ENCODE data around the gene USP34. TPM values are rescaled to one million over a fixed set of nuclear protein-coding genes. Genes with fewer than 3 reads are reported as not detected.

The USP34 gene
- total RNA-seq, 1 experiment from 2014 or later = 101 TPM

- Mint-ChIP-seq H3K36me3 (ENCODE audit: insufficient read depth, unreplicated experiment) (peaks cover 74% of the 10 kb centered on the region), H3K4me3 (ENCODE audit: unreplicated experiment) (no peak overlapping the region), H3K4me1 (ENCODE audit: insufficient read depth, unreplicated experiment) (peaks cover 5% of the 10 kb centered on the region), H3K9me3 (ENCODE audit: unreplicated experiment) (no peaks in the 10 kb centered on the region), H3K27me3 (ENCODE audit: insufficient read depth, unreplicated experiment) (no peaks in the 10 kb centered on the region), H3K27ac (ENCODE audit: low read depth, unreplicated experiment) (no peak overlapping the region)
- ChIA-PET POLR2A (interaction anchor here (1.5 kb wide), 1 partner anchor 8 kb away, joined by 5 read pairs; no protein-coding TSS in a partner anchor), CTCF (no interaction called here)
- intact Hi-C loops (cut with micrococcal nuclease) = no loop called here
- DNase-seq (ENCODE audit: unreplicated experiment) = no peak
- BruUV-seq (replicated peaks) = no TSS peak
- no peak for TF ChIP-seq CTCF (IDR thresholded peaks at IDR 0.05; ENCODE audit: unreplicated experiment)
These were observed 223.6 kb downstream of the USP34 start for GRCh38 chr2:61247204-61247812.

GRCh38 chr2:61244694-61245093 lies 226.2 kb downstream of the USP34 start:
- POLR2A ChIA-PET = interaction anchor here (0.6 to 0.8 kb wide), 2 partner anchors 11 to 293 kb away, joined by 3 to 5 read pairs; no protein-coding TSS in a partner anchor
- CTCF ChIA-PET = interaction anchor here (0.6 to 0.7 kb wide), 3 partner anchors 179 to 286 kb away, joined by 3 read pairs; no protein-coding TSS in a partner anchor
- no peak for DNase-seq (ENCODE audit: unreplicated experiment)

GRCh38 chr2:61241266-61241665 lies 229.6 kb downstream of the USP34 start:
- H3K27ac Mint-ChIP-seq (ENCODE audit: low read depth, unreplicated experiment) = no peak overlapping the region
- no TSS peak for BruUV-seq (replicated peaks)
- ChIA-PET POLR2A (interaction anchor here (0.7 to 0.8 kb wide), 2 partner anchors 14 to 363 kb away, joined by 3 read pairs; no protein-coding TSS in a partner anchor), CTCF (no interaction called here)
- DNase-seq (ENCODE audit: unreplicated experiment) = no peak
- H3K36me3 Mint-ChIP-seq (ENCODE audit: insufficient read depth, unreplicated experiment) = peaks cover 85% of the 10 kb centered on the region
- H3K9me3 Mint-ChIP-seq (ENCODE audit: unreplicated experiment) = no peaks in the 10 kb centered on the region
- intact Hi-C loops (cut with micrococcal nuclease) = no loop called here
- H3K27me3 Mint-ChIP-seq (ENCODE audit: insufficient read depth, unreplicated experiment) = no peaks in the 10 kb centered on the region
- no peak overlapping the region for H3K4me3 Mint-ChIP-seq (ENCODE audit: unreplicated experiment)
- no peak for TF ChIP-seq CTCF (IDR thresholded peaks at IDR 0.05; ENCODE audit: unreplicated experiment)
- H3K4me1 Mint-ChIP-seq (ENCODE audit: insufficient read depth, unreplicated experiment) = no peaks in the 10 kb centered on the region

More at GRCh38 chr2:61244694-61245093, 226.2 kb downstream of the USP34 start:
- H3K4me3 Mint-ChIP-seq (ENCODE audit: unreplicated experiment) = no peak overlapping the region
- intact Hi-C loops (cut with micrococcal nuclease) = no loop called here
- H3K9me3 Mint-ChIP-seq (ENCODE audit: unreplicated experiment) = no peaks in the 10 kb centered on the region
- no peak for TF ChIP-seq CTCF (IDR thresholded peaks at IDR 0.05; ENCODE audit: unreplicated experiment)
- no peaks in the 10 kb centered on the region for H3K4me1 Mint-ChIP-seq (ENCODE audit: insufficient read depth, unreplicated experiment)
- no TSS peak for BruUV-seq (replicated peaks)
- peaks cover 82% of the 10 kb centered on the region for H3K36me3 Mint-ChIP-seq (ENCODE audit: insufficient read depth, unreplicated experiment)
- H3K27ac Mint-ChIP-seq (ENCODE audit: low read depth, unreplicated experiment) = no peak overlapping the region
- H3K27me3 Mint-ChIP-seq (ENCODE audit: insufficient read depth, unreplicated experiment) = no peaks in the 10 kb centered on the region

GRCh38 chr2:61238219-61239012 lies 232.5 kb downstream of the USP34 start:
- H3K27me3 Mint-ChIP-seq (ENCODE audit: insufficient read depth, unreplicated experiment) = no peaks in the 10 kb centered on the region
- H3K9me3 Mint-ChIP-seq (ENCODE audit: unreplicated experiment) = no peaks in the 10 kb centered on the region
- CTCF ChIA-PET = no interaction called here
- no peak for DNase-seq (ENCODE audit: unreplicated experiment)
- no TSS peak for BruUV-seq (replicated peaks)
- H3K36me3 Mint-ChIP-seq (ENCODE audit: insufficient read depth, unreplicated experiment) = peaks cover 86% of the 10 kb centered on the region
- no peak overlapping the region for H3K27ac Mint-ChIP-seq (ENCODE audit: low read depth, unreplicated experiment)
- POLR2A ChIA-PET = interaction anchor here (0.7 to 2.3 kb wide), 3 partner anchors 8 to 62 kb away, joined by 3 to 5 read pairs (median 4); no protein-coding TSS in a partner anchor
- H3K4me3 Mint-ChIP-seq (ENCODE audit: unreplicated experiment) = no peak overlapping the region
- TF ChIP-seq CTCF (IDR thresholded peaks at IDR 0.05; ENCODE audit: unreplicated experiment) = no peak
- no peaks in the 10 kb centered on the region for H3K4me1 Mint-ChIP-seq (ENCODE audit: insufficient read depth, unreplicated experiment)
- intact Hi-C loops (cut with micrococcal nuclease) = no loop called here

Data from MCF 10A (cell line).